Neuronal stem cell (in vitro differentiated cells): Measurements from ENCODE around the gene HSPD1.
A peak's percentile ranks its signal among the peaks of the same experiment; 100 is the strongest.

ENCODE experiments used
- DNase-seq: peaks from one replicate; pipeline ENCODE4 v3.0.0-alpha.2; 2013; ENCODE audit warnings: low spot score
- H2AFZ ChIP-seq: one replicate; pipeline ENCODE4 v1.6.1; 2013; ENCODE audit warnings: mild to moderate bottlenecking, low read length, inconsistent platforms
- H2AK5ac ChIP-seq: 2 replicates; pipeline ENCODE4 v1.6.1; 2013; ENCODE audit warnings: low read depth, mild to moderate bottlenecking, inconsistent platforms, low read length, moderate library complexity, mixed read lengths
- H2BK120ac ChIP-seq: 2 replicates; pipeline ENCODE4 v1.6.1; 2013; ENCODE audit warnings: low read depth, mild to moderate bottlenecking, inconsistent platforms, low read length, moderate library complexity, mixed read lengths
- H2BK12ac ChIP-seq: one replicate; pipeline ENCODE4 v1.6.1; 2013; ENCODE audit warnings: low read length, inconsistent platforms
- H2BK15ac ChIP-seq: 2 replicates; pipeline ENCODE4 v1.6.1; 2013; ENCODE audit warnings: mild to moderate bottlenecking, low read length, inconsistent platforms, mixed read lengths
- H2BK5ac ChIP-seq: one replicate; pipeline ENCODE4 v1.6.1; 2013; ENCODE audit warnings: inconsistent platforms, mild to moderate bottlenecking, low read length, moderate library complexity
- H3K14ac ChIP-seq: one replicate; pipeline ENCODE4 v1.6.1; 2013; ENCODE audit warnings: low read length, inconsistent platforms
- H3K18ac ChIP-seq: 2 replicates; pipeline ENCODE4 v1.6.1; 2013; ENCODE audit warnings: low read length, inconsistent platforms
- H3K23ac ChIP-seq: 2 replicates; pipeline ENCODE4 v1.6.1; 2013; ENCODE audit warnings: low read depth, mild to moderate bottlenecking, mixed read lengths, low read length, inconsistent platforms; ENCODE audit not compliant: poor library complexity
- H3K27ac ChIP-seq: replicated peaks from 3 replicates; pipeline ENCODE4 v1.5.1; 2013; ENCODE audit warnings: low read length, inconsistent platforms
- H3K27me3 ChIP-seq, 3 experiments: 2 replicates each; pipeline ENCODE4 v1.6.1; 2013; ENCODE audit warnings: low read length in 3 of 3, mild to moderate bottlenecking in 2 of 3, inconsistent platforms in 1 of 3, low read depth in 1 of 3, mixed read lengths in 1 of 3, moderate library complexity in 1 of 3; ENCODE audit not compliant: control insufficient read depth in 3 of 3, insufficient read depth in 3 of 3
- H3K36me3 ChIP-seq, 2 donors: replicated peaks in 1 of 2; 2 replicates each; pipeline ENCODE4 v1.6.1; 2013; ENCODE audit warnings: low read length in 2 of 2; ENCODE audit not compliant: control insufficient read depth in 2 of 2, insufficient read depth in 2 of 2
- H3K4ac ChIP-seq: 2 replicates; pipeline ENCODE4 v1.6.1; 2013; ENCODE audit warnings: inconsistent platforms, mild to moderate bottlenecking, low read length, moderate library complexity
- H3K4me1 ChIP-seq, 2 donors: 1 replicate in 1 of 2; 2 replicates in 1 of 2; pipeline ENCODE4 v1.6.1; 2013; ENCODE audit warnings: low read length in 2 of 2, low read depth in 1 of 2; ENCODE audit not compliant: control insufficient read depth in 2 of 2, insufficient read depth in 1 of 2
- H3K4me2 ChIP-seq: one replicate; pipeline ENCODE4 v1.6.1; 2013; ENCODE audit warnings: mild to moderate bottlenecking, low read length, inconsistent platforms; ENCODE audit not compliant: insufficient read depth, poor library complexity, severe bottlenecking
- H3K4me3 ChIP-seq, 2 donors: 2 replicates each; pipeline ENCODE4 v1.5.1; 2013; ENCODE audit warnings: low read length in 2 of 2, mild to moderate bottlenecking in 2 of 2, inconsistent platforms in 1 of 2, moderate library complexity in 1 of 2
- H3K79me1 ChIP-seq: one replicate; pipeline ENCODE4 v1.6.1; 2013; ENCODE audit warnings: low read depth, mild to moderate bottlenecking, inconsistent platforms, low read length, moderate library complexity
- H3K9ac ChIP-seq: one replicate; pipeline ENCODE4 v1.6.1; 2013; ENCODE audit warnings: mild to moderate bottlenecking, low read depth, low read length, inconsistent platforms; ENCODE audit not compliant: poor library complexity
- H3K9me3 ChIP-seq, 2 donors: replicated peaks in 1 of 2; 2 replicates each; pipeline versions ENCODE3 to v1.6.1; 2013; ENCODE audit warnings: low read length in 2 of 2, mild to moderate bottlenecking in 2 of 2, inconsistent platforms in 1 of 2, low read depth in 1 of 2, mixed read lengths in 1 of 2, moderate library complexity in 1 of 2; ENCODE audit not compliant: control insufficient read depth in 2 of 2, insufficient read depth in 1 of 2
- H4K8ac ChIP-seq: one replicate; pipeline ENCODE4 v1.6.1; 2013; ENCODE audit warnings: low read depth, mild to moderate bottlenecking, inconsistent platforms, low read length, moderate library complexity
- H4K91ac ChIP-seq: one replicate; pipeline ENCODE4 v1.6.1; 2013; ENCODE audit warnings: low read length, low read depth, mild to moderate bottlenecking, inconsistent platforms; ENCODE audit not compliant: poor library complexity
- WGBS, 2 donors: extraction: QIAGEN DNeasy Blood & Tissue Kit; methylation state at CpG; one replicate each; pipeline ENCODE4 v1.1.7; 2013; ENCODE audit warnings: missing lambda C conversion rate in 2 of 2, mixed read lengths in 1 of 2; ENCODE audit not compliant: insufficient read length in 2 of 2, insufficient replicate concordance in 1 of 2; ENCODE audit errors: extremely low coverage in 2 of 2; 5-methylcytosine and 5-hydroxymethylcytosine counted together

The HSPD1 gene

GRCh38 chr2:197460649-197461048 lies 39.0 kb downstream of the HSPD1 start:
- no peaks in the 10 kb centered on the region for H3K79me1 ChIP-seq
- no peak overlapping the region for H3K14ac ChIP-seq
- no peak overlapping the region for H3K27ac ChIP-seq
- H3K9me3 ChIP-seq = no peaks in the 10 kb centered on the region
- H2BK12ac ChIP-seq = no peak overlapping the region
- no peak overlapping the region for H3K23ac ChIP-seq
- H3K4me3 ChIP-seq = no peak overlapping the region
- no peaks in the 10 kb centered on the region for H3K4me1 ChIP-seq
- no peak overlapping the region for H3K18ac ChIP-seq
- no peak overlapping the region for H2BK5ac ChIP-seq
- no peak overlapping the region for H2BK15ac ChIP-seq
- no peak overlapping the region for H3K9ac ChIP-seq
- H3K36me3 ChIP-seq = peaks cover 4 to 32% of the 10 kb centered on the region in 2 donors
- H4K8ac ChIP-seq = no peak overlapping the region
- DNase-seq = no peak
- no peak overlapping the region for H2BK120ac ChIP-seq
- no CpG with 5 or more reads among the region's 4 CpGs for WGBS, 2 donors
- no peaks in the 10 kb centered on the region for H3K27me3 ChIP-seq
- H2AFZ ChIP-seq = no peak overlapping the region
- H3K4ac ChIP-seq = no peak overlapping the region
- H4K91ac ChIP-seq = no peak overlapping the region
- no peak overlapping the region for H3K4me2 ChIP-seq
- H2AK5ac ChIP-seq = no peak overlapping the region

GRCh38 chr2:197455428-197455827 lies 44.2 kb downstream of the HSPD1 start:
- no peak overlapping the region for H4K8ac ChIP-seq
- no peak overlapping the region for H2AFZ ChIP-seq
- no peak overlapping the region for H3K4me3 ChIP-seq
- DNase-seq = no peak
- no peak overlapping the region for H2AK5ac ChIP-seq
- no peak overlapping the region for H3K4ac ChIP-seq
- H3K9ac ChIP-seq = no peak overlapping the region
- H2BK15ac ChIP-seq = no peak overlapping the region
- H3K14ac ChIP-seq = no peak overlapping the region
- H2BK12ac ChIP-seq = no peak overlapping the region
- H3K79me1 ChIP-seq = no peaks in the 10 kb centered on the region
- H3K27me3 ChIP-seq = no peaks in the 10 kb centered on the region
- no peak overlapping the region for H3K27ac ChIP-seq
- no peak overlapping the region for H3K18ac ChIP-seq
- no CpG with 5 or more reads among the region's 1 CpG for WGBS, 2 donors
- H4K91ac ChIP-seq = no peak overlapping the region
- no peak overlapping the region for H3K23ac ChIP-seq
- H2BK5ac ChIP-seq = no peak overlapping the region
- peaks cover 0 to 8% of the 10 kb centered on the region in 2 donors for H3K36me3 ChIP-seq
- H3K4me1 ChIP-seq = peaks cover 2 to 4% of the 10 kb centered on the region in 2 donors
- H3K9me3 ChIP-seq = no peaks in the 10 kb centered on the region
- no peak overlapping the region for H2BK120ac ChIP-seq
- no peak overlapping the region for H3K4me2 ChIP-seq

GRCh38 chr2:197454923-197455322 lies 44.7 kb downstream of the HSPD1 start:
- WGBS, 2 donors = no CpG with 5 or more reads among the region's 2 CpGs
- H3K27ac ChIP-seq = no peak overlapping the region
- H2BK12ac ChIP-seq = no peak overlapping the region
- H3K9ac ChIP-seq = no peak overlapping the region
- no peak overlapping the region for H4K91ac ChIP-seq
- H2AK5ac ChIP-seq = no peak overlapping the region
- H2BK15ac ChIP-seq = no peak overlapping the region
- H3K4me1 ChIP-seq = peaks cover 2 to 4% of the 10 kb centered on the region in 2 donors
- H2BK5ac ChIP-seq = no peak overlapping the region
- no peaks in the 10 kb centered on the region for H3K27me3 ChIP-seq
- no peak overlapping the region for H2BK120ac ChIP-seq
- no peaks in the 10 kb centered on the region for H3K79me1 ChIP-seq
- H4K8ac ChIP-seq = no peak overlapping the region
- H3K23ac ChIP-seq = no peak overlapping the region
- no peak for DNase-seq
- H3K4me2 ChIP-seq = no peak overlapping the region
- H2AFZ ChIP-seq = no peak overlapping the region
- no peaks in the 10 kb centered on the region for H3K9me3 ChIP-seq
- peaks cover 0 to 3% of the 10 kb centered on the region in 2 donors for H3K36me3 ChIP-seq
- no peak overlapping the region for H3K14ac ChIP-seq
- H3K4me3 ChIP-seq = peak overlapping the region in 1 of 2 donors; percentile 54
- H3K4ac ChIP-seq = no peak overlapping the region
- H3K18ac ChIP-seq = no peak overlapping the region

DNA sequence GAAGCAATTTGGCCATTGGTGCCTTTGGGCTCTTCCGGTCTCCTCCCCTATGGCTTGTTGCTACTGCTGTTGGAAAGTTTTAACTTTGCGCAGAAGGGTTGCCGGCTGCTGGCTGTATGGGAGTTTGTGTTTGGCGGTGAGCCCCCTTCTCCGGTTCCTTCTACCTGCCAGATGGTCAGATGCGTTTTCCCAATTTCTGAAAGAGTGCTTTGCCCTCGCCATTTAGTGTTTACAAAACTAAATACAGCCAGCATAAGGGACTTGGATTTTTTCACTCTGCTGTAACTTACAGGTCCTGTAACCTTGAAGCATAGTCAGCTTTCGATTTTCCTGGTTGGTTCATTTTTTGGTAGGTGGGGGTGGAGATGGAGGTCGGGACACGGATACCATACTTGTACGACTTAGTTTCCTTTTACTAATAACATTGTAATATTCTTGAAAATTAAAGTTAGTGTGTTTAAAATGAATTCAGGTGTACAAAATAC lies 45.7 kb downstream of the HSPD1 start:
- Histone ChIP-seq H2BK5ac (peak overlapping the region; percentile 77), H4K8ac (no peak overlapping the region), H2BK15ac (no peak overlapping the region), H3K23ac (no peak overlapping the region), H3K4me3 (peak overlapping the region; percentile 54 to 94), H3K4me2 (peak overlapping the region; percentile 71), H3K9me3 (no peaks in the 10 kb centered on the region), H3K79me1 (no peaks in the 10 kb centered on the region), H2AK5ac (no peak overlapping the region), H3K14ac (no peak overlapping the region), H3K27ac (peak overlapping the region; percentile 83), H3K27me3 (no peaks in the 10 kb centered on the region), H2BK12ac (no peak overlapping the region), H3K9ac (peak overlapping the region; percentile 91), H2AFZ (peak overlapping the region; percentile 74), H3K4me1 (peaks cover 2 to 4% of the 10 kb centered on the region in 2 donors), H4K91ac (no peak overlapping the region), H3K4ac (no peak overlapping the region), H2BK120ac (no peak overlapping the region), H3K36me3 (no peaks in the 10 kb centered on the region), H3K18ac (peak overlapping the region; percentile 84)
- no CpG with 5 or more reads among the region's 11 CpGs for WGBS, 2 donors
- no peak for DNase-seq
